Measurements from ENCODE around the gene XCL2. TPM values are rescaled to one million over a fixed set of nuclear protein-coding genes. Genes with fewer than 3 reads are reported as not detected.

The XCL2 gene
- not detected in 2 replicates for total RNA-seq

DNA sequence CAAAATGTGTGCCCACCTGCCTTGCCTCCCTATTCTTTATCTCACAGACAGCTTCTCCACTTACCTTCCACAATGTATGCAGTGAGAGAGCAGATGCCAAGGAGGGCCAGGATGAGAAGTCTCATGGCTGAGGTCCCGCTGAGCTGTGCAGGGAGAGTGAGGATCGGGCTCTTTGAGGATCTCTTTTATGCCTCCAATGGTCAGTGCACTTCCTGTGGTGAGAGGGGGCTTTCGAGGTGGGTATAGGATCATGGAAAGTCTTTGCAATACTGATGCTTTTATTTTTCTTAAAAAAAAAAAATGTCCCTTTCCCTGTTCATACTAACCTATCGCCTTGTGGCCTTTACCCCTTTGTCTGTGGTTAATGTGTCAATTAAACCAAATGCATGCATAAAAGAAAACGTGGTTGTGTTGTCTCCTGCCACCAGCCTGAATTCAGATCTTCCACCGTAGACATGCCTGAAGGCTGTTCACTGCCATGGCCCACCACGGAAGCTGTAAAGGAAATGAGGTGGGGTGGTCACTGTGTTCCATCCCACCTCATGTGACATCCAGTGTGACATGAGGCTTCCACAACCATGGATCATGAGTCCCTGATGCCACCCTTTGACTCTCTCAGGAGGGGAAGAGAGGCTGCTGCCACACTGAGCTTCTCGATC, at the start of gene XCL2:
XCL2 (minus strand) TSS at position 158 of the 659 bp plus-strand sequence; CDS start at position 125, 33 bp downstream.

DNA sequence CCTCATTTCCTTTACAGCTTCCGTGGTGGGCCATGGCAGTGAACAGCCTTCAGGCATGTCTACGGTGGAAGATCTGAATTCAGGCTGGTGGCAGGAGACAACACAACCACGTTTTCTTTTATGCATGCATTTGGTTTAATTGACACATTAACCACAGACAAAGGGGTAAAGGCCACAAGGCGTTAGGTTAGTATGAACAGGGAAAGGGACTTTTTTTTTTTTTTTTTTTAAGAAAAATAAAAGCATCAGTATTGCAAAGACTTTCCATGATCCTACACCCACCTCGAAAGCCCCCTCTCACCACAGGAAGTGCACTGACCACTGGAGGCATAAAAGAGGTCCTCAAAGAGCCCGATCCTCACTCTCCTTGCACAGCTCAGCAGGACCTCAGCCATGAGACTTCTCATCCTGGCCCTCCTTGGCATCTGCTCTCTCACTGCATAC, 32.5 kb upstream of the XCL2 start, which contains the start of gene XCL1:
XCL1 (plus strand) TSS at position 361 of the 444 bp plus-strand sequence; CDS start at position 394, 33 bp downstream.

Other genes with a start within 250 kb of the XCL2 start
- not detected in 2 replicates for gene XCL1, start 32.6 kb upstream of the XCL2 start, total RNA-seq
- gene DPT, start 185.2 kb upstream of the XCL2 start, total RNA-seq, result not detected in 2 replicates